IMR-90 (cell line): Measurements from ENCODE around the gene TBC1D1. TPM values are rescaled to one million over a fixed set of nuclear protein-coding genes. Genes with fewer than 3 reads are reported as not detected.

Experiments
- ATAC-seq: fragments of 200-7000 bp; cut with Tn5 transposase; 2 replicates; pipeline ENCODE4 v1.9.1; 2020; ENCODE audit warnings: low read depth, mild to moderate bottlenecking, moderate library complexity
- BruUV-seq: library from RNA; stranded (reverse); fragments of 400-500 nt; replicated peaks from 2 replicates; lab custom pipeline; 2021; lab: Mats Ljungman, UMichigan
- CTCF ChIA-PET: fragments of 300-600 bp; formaldehyde crosslinking; extraction: SDS; loops from one replicate; lab custom pipeline; 2021; ENCODE audit warnings: antibody characterized with exemption; lab: Yijun Ruan, JAX
- POLR2A ChIA-PET: fragments of 300-600 bp; sonication (Branson Sonifier 250); formaldehyde crosslinking; loops from one replicate; lab custom pipeline; 2022; ENCODE audit warnings: antibody characterized with exemption; ENCODE audit not compliant: unreplicated experiment; lab: Charles Lee
- DNase-seq: peaks from one replicate; pipeline ENCODE4 v3.0.0; 2013
- H2AFZ ChIP-seq: replicated peaks from 2 replicates; pipeline ENCODE3; 2013; ENCODE audit warnings: low read length, mild to moderate bottlenecking; ENCODE audit not compliant: poor library complexity
- H2AK5ac ChIP-seq: 2 replicates; pipeline ENCODE4 v1.6.1; 2013; ENCODE audit warnings: low read depth, low read length, inconsistent platforms
- H2AK9ac ChIP-seq: replicated peaks from 2 replicates; pipeline ENCODE3; 2013; ENCODE audit warnings: mild to moderate bottlenecking, low read depth, low read length, moderate library complexity; ENCODE audit not compliant: poor library complexity
- H2BK120ac ChIP-seq: 2 replicates; pipeline ENCODE4 v1.6.1; 2013; ENCODE audit warnings: low read depth, low read length, inconsistent platforms
- H2BK15ac ChIP-seq: 3 replicates; pipeline ENCODE4 v1.6.1; 2013; ENCODE audit warnings: low read depth, low read length, inconsistent platforms
- H2BK20ac ChIP-seq: 2 replicates; pipeline ENCODE4 v1.6.1; 2013; ENCODE audit warnings: low read depth, mild to moderate bottlenecking, inconsistent platforms, low read length, moderate library complexity
- H2BK5ac ChIP-seq: 2 replicates; pipeline ENCODE4 v1.6.1; 2013; ENCODE audit warnings: mild to moderate bottlenecking, low read depth, low read length, inconsistent platforms; ENCODE audit not compliant: poor library complexity, severe bottlenecking
- H3K14ac ChIP-seq: replicated peaks from 2 replicates; pipeline ENCODE4 v1.6.1; 2013; ENCODE audit warnings: low read depth, low read length, inconsistent platforms
- H3K18ac ChIP-seq: 2 replicates; pipeline ENCODE4 v1.6.1; 2013; ENCODE audit warnings: low read depth, low read length, control low read depth
- H3K23ac ChIP-seq: 2 replicates; pipeline ENCODE4 v1.6.1; 2013; ENCODE audit warnings: low read depth, low read length, inconsistent platforms
- H3K27ac ChIP-seq: 2 replicates; pipeline ENCODE4 v1.5.1; 2013; ENCODE audit warnings: mild to moderate bottlenecking, control low read depth, low read length; ENCODE audit not compliant: insufficient read depth
- H3K27me3 ChIP-seq: 2 replicates; pipeline ENCODE4 v1.6.1; 2013; ENCODE audit warnings: low read length; ENCODE audit not compliant: control insufficient read depth, insufficient read depth
- H3K36me3 ChIP-seq: 2 replicates; pipeline ENCODE4 v1.6.1; 2013; ENCODE audit warnings: low read length, mixed read lengths; ENCODE audit not compliant: control insufficient read depth, insufficient read depth
- H3K4ac ChIP-seq: 2 replicates; pipeline ENCODE4 v1.6.1; 2013; ENCODE audit warnings: low read depth, low read length, inconsistent platforms
- H3K4me1 ChIP-seq: 2 replicates; pipeline ENCODE4 v1.6.1; 2013; ENCODE audit warnings: low read length, mixed read lengths; ENCODE audit not compliant: control insufficient read depth, insufficient read depth
- H3K4me2 ChIP-seq: 2 replicates; pipeline ENCODE4 v1.6.1; 2013; ENCODE audit warnings: low read depth, mild to moderate bottlenecking, control low read depth, low read length, moderate library complexity
- H3K4me3 ChIP-seq: 2 replicates; pipeline ENCODE4 v1.5.1; 2013; ENCODE audit warnings: low read depth, mild to moderate bottlenecking, control low read depth, low read length, moderate library complexity; ENCODE audit not compliant: insufficient read depth
- H3K56ac ChIP-seq: 2 replicates; pipeline ENCODE4 v1.6.1; 2013; ENCODE audit warnings: low read length, inconsistent platforms; ENCODE audit not compliant: insufficient read depth; ENCODE audit errors: extremely low read depth
- H3K79me1 ChIP-seq, 2 experiments: 2 replicates each; pipeline ENCODE4 v1.6.1; 2013; ENCODE audit warnings: low read length in 2 of 2, inconsistent platforms in 1 of 2, low read depth in 1 of 2
- H3K9ac ChIP-seq: 2 replicates; pipeline ENCODE4 v1.6.1; 2013; ENCODE audit warnings: low read depth, low read length, control low read depth
- H3K9me1 ChIP-seq: 2 replicates; pipeline ENCODE4 v1.6.1; 2013; ENCODE audit warnings: low read length, inconsistent platforms; ENCODE audit not compliant: insufficient read depth
- H3K9me3 ChIP-seq: 2 replicates; pipeline ENCODE4 v1.6.1; 2013; ENCODE audit warnings: low read length; ENCODE audit not compliant: control insufficient read depth, insufficient read depth
- H4K20me1 ChIP-seq: 2 replicates; pipeline ENCODE4 v1.6.1; 2013; ENCODE audit warnings: low read length, inconsistent platforms; ENCODE audit not compliant: insufficient read depth
- H4K5ac ChIP-seq: 2 replicates; pipeline ENCODE4 v1.6.1; 2013; ENCODE audit warnings: mild to moderate bottlenecking, low read depth, low read length, control low read depth
- H4K8ac ChIP-seq, 2 experiments: 2 replicates each; pipeline ENCODE4 v1.6.1; 2013; ENCODE audit warnings: low read depth in 2 of 2, low read length in 2 of 2, control low read depth in 1 of 2, inconsistent platforms in 1 of 2
- H4K91ac ChIP-seq: 2 replicates; pipeline ENCODE4 v1.6.1; 2013; ENCODE audit warnings: low read depth, low read length, inconsistent platforms; ENCODE audit not compliant: insufficient read depth
- MAFK ChIP-seq: IDR thresholded peaks from 2 replicates; pipeline ENCODE4 v1.6.1; 2012; ENCODE audit warnings: low read depth, low read length, improper control_type of control experiment
- MXI1 ChIP-seq: IDR thresholded peaks from 2 replicates; pipeline ENCODE4 v1.6.1; 2012; ENCODE audit warnings: low read depth, mild to moderate bottlenecking, low read length, moderate library complexity, borderline replicate concordance
- WGBS, 2 experiments: methylation state at CpG; one replicate each; pipeline versions ENCODE4 v1.1.5 to v1.1.7; 2013; ENCODE audit warnings: missing lambda C conversion rate in 2 of 2; ENCODE audit not compliant: insufficient read length in 1 of 2; ENCODE audit errors: extremely low coverage in 2 of 2; 5-methylcytosine and 5-hydroxymethylcytosine counted together
- dilution Hi-C: fragments of 300-500 bp; cut with HindIII; formaldehyde crosslinking; loops from one replicate; pipeline ENCODE4 v1.14.3; 2018; ENCODE audit warnings: low sequenced_read_pairs; ENCODE audit not compliant: unreplicated experiment
- in situ Hi-C: fragments of 300-500 bp; cut with MboI; formaldehyde crosslinking; loops from 3 replicates; pipeline ENCODE4 v1.14.3; 2019; ENCODE audit warnings: low sequenced_read_pairs, inconsistent platforms, mixed read lengths
- intact Hi-C: fragments of 100-400 bp; cut with micrococcal nuclease; formaldehyde crosslinking; loops from 2 replicates; pipeline ENCODE4 v1.10.0; 2022
- polyA plus RNA-seq, 3 experiments: library from polyadenylated mRNA; depleted of rRNA; stranded (reverse); fragments of >200 nt; gene quantifications; 2 replicates each; pipeline ENCODE4 v1.2.3, GENCODE V29; 2012; ENCODE audit warnings: low replicate concordance in 1 of 3
- total RNA-seq: library from RNA; depleted of rRNA; stranded (reverse); fragments of >200 nt; gene quantifications from 2 replicates; pipeline ENCODE4 v1.2.3, GENCODE V29; 2012
- TF ChIP-seq, protein P1 (sequence below): fragments of 150-350 bp; IDR thresholded peaks from 2 replicates; pipeline ENCODE4 v1.6.1; 2017; ENCODE audit warnings: mild to moderate bottlenecking, antibody characterized with exemption, low read length, low read depth
- TF ChIP-seq, protein P2 (sequence below): conservative IDR thresholded peaks from 2 replicates; pipeline ENCODE4 v1.5.1; 2012; ENCODE audit warnings: mild to moderate bottlenecking, low read depth, low read length, improper control_type of control experiment

TBC1D1 gene
- total and polyA plus RNA-seq, 2 of the 4 experiments (the other 2 are of a cell fraction): 42.4 to 104 TPM

DNA sequence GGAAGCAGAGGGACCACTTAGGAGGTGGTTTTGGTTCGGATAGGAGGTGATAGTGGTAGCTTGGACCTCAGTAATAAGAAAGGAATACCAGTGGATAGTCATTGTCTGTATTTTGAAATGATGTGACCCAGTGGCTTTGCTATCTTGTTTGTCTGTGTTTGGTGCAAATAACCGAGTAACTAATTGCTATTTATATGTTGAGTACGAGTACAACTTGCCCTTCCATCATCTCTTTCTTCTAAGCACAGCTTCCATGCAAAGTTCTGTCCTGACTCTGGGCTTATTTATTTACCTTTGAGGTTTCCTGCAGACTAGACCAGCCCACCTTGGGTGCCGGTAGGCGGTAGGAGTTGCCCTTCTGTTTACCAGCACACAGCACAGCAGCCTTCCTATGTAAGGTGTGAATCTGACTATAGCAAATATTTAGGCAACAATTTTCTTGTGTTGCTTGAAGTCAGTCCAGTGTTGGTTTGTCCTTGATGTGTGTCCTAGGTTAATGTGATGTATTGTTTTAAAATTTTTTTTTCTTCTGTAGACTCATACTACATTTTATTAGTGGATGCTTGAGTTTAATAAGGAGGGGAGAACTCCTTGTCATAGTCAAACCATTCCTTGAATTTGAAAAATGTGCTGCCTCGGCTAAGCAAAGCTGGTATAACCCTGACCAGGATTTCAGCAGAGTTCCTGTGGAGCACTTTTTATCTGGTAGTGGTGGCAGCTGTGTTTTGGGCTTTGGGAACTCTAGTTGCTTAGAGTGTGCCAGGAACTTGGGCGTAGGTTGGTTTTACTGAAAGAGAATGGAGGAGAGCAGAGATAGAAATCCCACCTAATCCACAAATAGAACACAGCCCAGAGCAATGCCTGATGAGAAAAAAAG is 91.2 kb downstream of the TBC1D1 start:
- Histone ChIP-seq H3K14ac (0 out of 2 replicates have a peak overlapping the region, but pooled peaks have one; percentile 28), H3K79me1 (peaks cover 21 to 53% of the 10 kb centered on the region in 2 experiments; a peak in 3 of 4 replicates), H3K18ac (no peak overlapping the region), H3K23ac (peak overlapping the region; percentile 50; the same call in 1 of the 2 replicates), H4K91ac (no peak overlapping the region; the same call in 1 of the 2 replicates), H4K20me1 (peaks cover 8% of the 10 kb centered on the region; the same call in 1 of the 2 replicates), H2BK5ac (no peak overlapping the region), H2AFZ (peak overlapping the region; percentile 54), H3K9me1 (peaks cover 18% of the 10 kb centered on the region), H3K27me3 (no peaks in the 10 kb centered on the region), H2AK5ac (no peak overlapping the region; the same call in 1 of the 2 replicates), H4K8ac (peak overlapping the region in 1 of 2 experiments; percentile 35; a peak in 1 of 4 replicates), H3K36me3 (no peaks in the 10 kb centered on the region), H3K9me3 (no peaks in the 10 kb centered on the region), H2BK120ac (peak overlapping the region; percentile 37; the same call in 1 of the 2 replicates), H3K27ac (no peak overlapping the region), H3K4me1 (peaks cover 10% of the 10 kb centered on the region), H3K4ac (no peak overlapping the region; the same call in 1 of the 2 replicates), H2BK15ac (peak overlapping the region; percentile 67; the same call in 1 of the 3 replicates), H4K5ac (no peak overlapping the region), H2AK9ac (no peak overlapping the region), H2BK20ac (no peak overlapping the region), H3K56ac (no peak overlapping the region), H3K4me3 (no peak overlapping the region), H3K4me2 (peak overlapping the region; percentile 36; the same call in 1 of the 2 replicates), H3K9ac (no peak overlapping the region)
- in situ Hi-C loops (no loop called here), dilution Hi-C loops (no loop called here), intact Hi-C loops (no loop called here)
- peak; percentile 41 for ATAC-seq
- no TSS peak for BruUV-seq
- ChIA-PET POLR2A (no interaction called here), CTCF (interaction anchor here (0.6 kb wide), 1 partner anchor 9 kb away, joined by 3 read pairs; no protein-coding TSS in a partner anchor)
- TF ChIP-seq MXI1 (no peak), MAFK (peak; percentile 31; the same call in 1 of the 2 replicates)
- TF ChIP-seq, protein P1, sequence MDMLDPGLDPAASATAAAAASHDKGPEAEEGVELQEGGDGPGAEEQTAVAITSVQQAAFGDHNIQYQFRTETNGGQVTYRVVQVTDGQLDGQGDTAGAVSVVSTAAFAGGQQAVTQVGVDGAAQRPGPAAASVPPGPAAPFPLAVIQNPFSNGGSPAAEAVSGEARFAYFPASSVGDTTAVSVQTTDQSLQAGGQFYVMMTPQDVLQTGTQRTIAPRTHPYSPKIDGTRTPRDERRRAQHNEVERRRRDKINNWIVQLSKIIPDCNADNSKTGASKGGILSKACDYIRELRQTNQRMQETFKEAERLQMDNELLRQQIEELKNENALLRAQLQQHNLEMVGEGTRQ: no peak
- TF ChIP-seq, protein P2, sequence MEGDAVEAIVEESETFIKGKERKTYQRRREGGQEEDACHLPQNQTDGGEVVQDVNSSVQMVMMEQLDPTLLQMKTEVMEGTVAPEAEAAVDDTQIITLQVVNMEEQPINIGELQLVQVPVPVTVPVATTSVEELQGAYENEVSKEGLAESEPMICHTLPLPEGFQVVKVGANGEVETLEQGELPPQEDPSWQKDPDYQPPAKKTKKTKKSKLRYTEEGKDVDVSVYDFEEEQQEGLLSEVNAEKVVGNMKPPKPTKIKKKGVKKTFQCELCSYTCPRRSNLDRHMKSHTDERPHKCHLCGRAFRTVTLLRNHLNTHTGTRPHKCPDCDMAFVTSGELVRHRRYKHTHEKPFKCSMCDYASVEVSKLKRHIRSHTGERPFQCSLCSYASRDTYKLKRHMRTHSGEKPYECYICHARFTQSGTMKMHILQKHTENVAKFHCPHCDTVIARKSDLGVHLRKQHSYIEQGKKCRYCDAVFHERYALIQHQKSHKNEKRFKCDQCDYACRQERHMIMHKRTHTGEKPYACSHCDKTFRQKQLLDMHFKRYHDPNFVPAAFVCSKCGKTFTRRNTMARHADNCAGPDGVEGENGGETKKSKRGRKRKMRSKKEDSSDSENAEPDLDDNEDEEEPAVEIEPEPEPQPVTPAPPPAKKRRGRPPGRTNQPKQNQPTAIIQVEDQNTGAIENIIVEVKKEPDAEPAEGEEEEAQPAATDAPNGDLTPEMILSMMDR: no peak
- peak; percentile 18 for DNase-seq
- WGBS, 2 experiments: no CpG with 5 or more reads among the region's 7 CpGs
